GM19467 (cell line): ENCODE results near the gene APOBEC3B.
"Not testable (repeated sequence)": the region's sequence is repeated elsewhere in the genome, so short reads cannot be mapped to it uniquely, and the experiment has no call there.

Experiments used
- ATAC-seq: cut with Tn5 transposase; IDR thresholded peaks from one replicate; pipeline ENCODE4 v1.9.1; 2021; ENCODE audit warnings: mild to moderate bottlenecking, moderate library complexity; ENCODE audit not compliant: unreplicated experiment

The APOBEC3B gene

DNA sequence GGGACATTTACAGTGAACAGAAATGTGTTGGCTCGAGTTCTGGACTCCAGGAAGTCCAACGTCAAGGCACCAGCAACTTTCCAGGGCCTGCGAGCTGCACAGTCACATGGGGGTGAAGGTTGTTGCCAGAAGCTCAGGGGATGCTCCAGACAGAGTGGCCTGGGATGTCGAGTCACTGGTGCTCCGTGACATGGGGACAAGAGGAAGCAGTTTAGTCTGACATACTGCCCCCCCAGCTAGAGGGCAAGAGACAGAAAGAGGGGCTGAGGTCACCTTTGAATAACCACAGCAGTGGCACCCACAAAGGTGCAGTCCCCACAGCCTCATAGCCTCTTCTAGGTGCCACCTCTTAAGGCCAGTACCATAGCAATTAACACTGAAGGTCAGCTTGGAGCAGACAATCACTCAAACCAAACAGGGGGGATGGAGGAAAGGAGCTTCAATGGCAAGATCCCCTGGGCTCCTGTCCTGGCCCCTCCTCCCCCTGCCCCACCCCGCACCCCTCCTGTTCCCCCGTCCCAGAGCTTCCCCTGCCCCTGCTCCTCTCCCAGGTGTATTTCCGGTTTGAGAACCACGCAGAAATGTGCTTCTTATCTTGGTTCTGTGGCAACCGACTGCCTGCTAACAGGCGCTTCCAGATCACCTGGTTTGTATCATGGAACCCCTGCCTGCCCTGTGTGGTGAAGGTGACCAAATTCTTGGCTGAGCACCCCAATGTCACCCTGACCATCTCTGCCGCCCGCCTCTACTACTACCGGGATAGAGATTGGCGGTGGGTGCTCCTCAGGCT lies 42.6 kb downstream of the APOBEC3B start:
- ATAC-seq, result no peak

DNA sequence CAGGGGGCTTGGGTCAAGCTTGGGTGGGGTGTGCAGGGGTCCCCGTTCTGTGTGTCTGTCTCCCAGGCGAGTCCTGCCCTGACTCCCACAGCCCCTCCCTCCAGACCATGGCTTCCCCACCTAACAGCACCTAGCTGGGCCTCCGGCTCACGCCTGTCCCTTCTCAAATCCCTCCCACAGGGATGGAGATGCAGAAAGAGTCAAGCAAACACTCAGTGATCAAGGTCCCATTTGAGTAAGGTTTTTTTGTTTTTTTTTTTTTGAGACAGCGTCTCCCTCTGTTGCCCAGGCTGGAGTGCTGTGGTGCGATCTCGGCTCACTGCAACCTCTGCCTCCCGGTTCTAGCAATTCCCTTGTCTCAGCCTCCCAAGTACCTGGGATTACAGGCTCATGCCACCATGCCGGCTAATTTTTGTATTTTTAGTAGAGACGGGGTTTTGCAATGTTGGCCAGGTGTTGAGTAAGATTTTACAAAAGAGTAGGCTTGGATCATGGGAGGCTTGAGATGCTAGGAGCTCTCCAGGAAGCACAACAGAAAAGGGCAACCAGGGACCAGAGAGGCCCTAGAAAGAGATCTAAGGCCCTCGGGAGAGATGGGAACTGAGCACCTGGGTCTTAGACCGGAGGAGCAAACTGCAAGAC lies 44.5 kb downstream of the APOBEC3B start:
- ATAC-seq, result no peak

GRCh38 chr22:39027717-39028116 lies 45.6 kb downstream of the APOBEC3B start:
- no peak for ATAC-seq

DNA sequence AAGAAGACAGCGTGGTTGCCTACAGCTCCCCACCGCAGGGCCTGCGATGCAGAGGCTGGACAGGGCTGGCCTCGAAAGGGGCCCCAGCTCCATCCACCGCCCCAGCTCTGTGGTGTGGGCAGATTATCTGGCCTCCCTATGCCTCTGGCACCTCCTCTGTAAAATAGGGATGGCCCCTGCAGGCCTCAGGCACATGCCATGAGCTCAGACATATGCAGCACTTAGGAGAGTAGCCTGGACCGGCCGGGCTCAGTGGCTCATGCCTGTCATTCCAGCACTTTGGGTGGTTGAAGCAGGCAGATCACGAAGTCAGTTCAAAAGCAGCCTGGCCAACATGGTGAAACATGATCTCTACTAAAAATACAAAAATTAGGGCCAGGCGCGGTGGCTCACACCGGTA lies 46.1 kb downstream of the APOBEC3B start:
- ATAC-seq, result no peak

- ATAC-seq, result no peak
Measured at GRCh38 chr22:39029227-39029626, 47.1 kb downstream of the APOBEC3B start.

- no peak for ATAC-seq
Measured at GRCh38 chr22:39030705-39031104, 48.6 kb downstream of the APOBEC3B start.

GRCh38 chr22:39031434-39032295 lies 49.5 kb downstream of the APOBEC3B start:
- not testable (repeated sequence) for ATAC-seq

DNA sequence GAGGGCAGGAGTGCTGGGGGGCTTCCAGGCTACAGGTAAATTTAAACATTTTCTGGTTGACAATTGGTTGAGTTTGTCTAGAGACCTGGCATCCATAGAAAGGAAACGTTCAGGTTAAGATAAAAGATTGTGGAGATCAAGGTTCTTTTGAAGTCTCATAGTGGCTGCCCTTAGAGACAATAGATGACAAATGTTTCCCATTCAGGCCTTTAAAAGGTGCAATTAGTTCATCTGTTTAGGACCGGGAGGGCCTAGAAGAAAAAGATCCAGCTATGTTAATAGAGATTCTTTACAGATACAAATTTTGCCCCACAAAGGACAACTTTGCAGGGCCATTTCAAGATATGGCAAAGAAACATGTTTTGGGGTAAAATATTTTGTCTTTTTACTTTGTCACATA lies 54.9 kb downstream of the APOBEC3B start:
- ATAC-seq, result not testable (repeated sequence)

DNA sequence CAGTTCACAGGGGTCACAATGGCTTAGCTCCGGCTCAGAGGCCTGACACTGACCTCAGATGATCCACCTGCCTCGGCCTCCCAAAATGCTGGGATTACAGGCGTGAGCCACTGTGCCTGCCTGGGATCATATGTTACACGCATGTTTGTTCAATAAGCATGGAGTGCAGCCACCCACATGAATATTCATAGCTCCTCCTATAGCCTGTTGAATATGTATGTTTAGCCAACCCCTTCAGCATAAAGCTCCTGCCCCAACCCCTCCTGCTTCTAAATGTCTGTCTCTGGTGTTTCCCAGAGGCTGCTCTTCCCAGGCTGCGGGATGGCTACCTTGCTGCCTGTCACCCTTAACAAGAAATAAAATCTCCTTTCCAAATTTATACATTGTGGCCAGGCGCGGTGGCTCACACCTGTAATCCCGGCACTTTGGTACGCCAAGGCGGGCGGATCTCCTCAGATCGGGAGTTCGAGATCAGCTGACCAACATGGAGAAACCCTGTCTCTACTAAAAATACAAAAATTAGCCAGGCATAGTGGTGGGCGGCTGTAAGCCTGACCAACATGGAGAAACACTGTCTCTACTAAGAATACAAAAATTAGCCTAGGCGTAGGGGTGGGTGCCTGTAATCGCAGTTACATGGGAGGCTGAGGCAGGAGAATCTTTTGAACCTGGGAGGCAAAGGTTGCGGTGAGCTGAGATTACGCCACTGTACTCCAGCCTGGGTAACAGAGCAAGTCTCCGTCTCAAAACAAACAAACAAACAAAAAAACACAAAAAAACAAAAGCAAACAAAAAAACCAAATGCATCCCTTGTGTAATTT lies 57.4 kb downstream of the APOBEC3B start:
- ATAC-seq, result no peak

DNA sequence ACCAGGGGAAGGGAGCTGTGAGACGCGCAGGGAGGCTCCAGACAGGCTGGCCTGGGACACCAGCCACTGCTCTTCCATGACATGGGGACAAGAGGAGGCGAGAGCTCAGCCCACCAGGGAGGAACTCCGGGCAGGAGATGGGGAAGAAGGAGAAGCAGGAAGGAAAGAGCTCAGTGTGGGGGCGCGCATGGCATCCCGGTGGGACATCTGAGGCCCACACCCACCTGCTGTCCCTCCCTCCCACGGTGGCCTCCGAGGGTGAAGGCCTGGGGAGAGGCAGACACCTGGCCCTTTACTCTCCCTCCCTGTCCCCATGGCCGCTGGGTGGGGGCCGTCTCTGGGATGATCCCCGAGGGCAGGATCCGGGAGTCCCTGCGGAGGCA lies 58.0 kb downstream of the APOBEC3B start:
- not testable (repeated sequence) for ATAC-seq

GRCh38 chr22:39040538-39041296 lies 58.6 kb downstream of the APOBEC3B start, which contains the start of gene APOBEC3F:
Gene APOBEC3F (plus strand): TSS chr22:39040864. CDS start chr22:39040961, 97 bp downstream.
- peak; percentile 84 for ATAC-seq

DNA sequence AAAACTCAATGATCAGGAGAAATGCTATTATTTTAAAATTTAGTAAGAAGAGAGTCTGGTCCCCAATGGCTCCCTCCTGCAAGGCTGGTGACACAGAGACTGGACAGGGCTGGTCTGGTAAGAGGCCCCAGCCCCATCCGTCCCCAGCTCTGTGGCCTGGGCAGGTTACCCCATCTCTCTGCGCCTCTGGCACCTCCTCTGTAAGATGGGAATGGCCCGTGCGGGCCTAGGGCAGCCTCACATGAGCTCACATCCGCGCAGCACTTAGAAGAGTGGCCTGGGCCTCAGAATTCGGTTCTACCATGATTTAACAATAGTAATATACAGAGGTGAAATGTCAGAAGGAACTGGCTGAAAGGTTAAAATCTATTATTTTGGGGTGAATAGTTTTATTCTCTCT lies 59.8 kb downstream of the APOBEC3B start:
- no peak for ATAC-seq
